RPMI8226 (cell line): Measurements from ENCODE around the gene TANGO6.
"Not testable (repeated sequence)": the region's sequence is repeated elsewhere in the genome, so short reads cannot be mapped to it uniquely, and the experiment has no call there.

Source experiments
- DNase-seq: peaks from one replicate; pipeline ENCODE4 v3.0.0-alpha.2; 2015

TANGO6 gene

DNA sequence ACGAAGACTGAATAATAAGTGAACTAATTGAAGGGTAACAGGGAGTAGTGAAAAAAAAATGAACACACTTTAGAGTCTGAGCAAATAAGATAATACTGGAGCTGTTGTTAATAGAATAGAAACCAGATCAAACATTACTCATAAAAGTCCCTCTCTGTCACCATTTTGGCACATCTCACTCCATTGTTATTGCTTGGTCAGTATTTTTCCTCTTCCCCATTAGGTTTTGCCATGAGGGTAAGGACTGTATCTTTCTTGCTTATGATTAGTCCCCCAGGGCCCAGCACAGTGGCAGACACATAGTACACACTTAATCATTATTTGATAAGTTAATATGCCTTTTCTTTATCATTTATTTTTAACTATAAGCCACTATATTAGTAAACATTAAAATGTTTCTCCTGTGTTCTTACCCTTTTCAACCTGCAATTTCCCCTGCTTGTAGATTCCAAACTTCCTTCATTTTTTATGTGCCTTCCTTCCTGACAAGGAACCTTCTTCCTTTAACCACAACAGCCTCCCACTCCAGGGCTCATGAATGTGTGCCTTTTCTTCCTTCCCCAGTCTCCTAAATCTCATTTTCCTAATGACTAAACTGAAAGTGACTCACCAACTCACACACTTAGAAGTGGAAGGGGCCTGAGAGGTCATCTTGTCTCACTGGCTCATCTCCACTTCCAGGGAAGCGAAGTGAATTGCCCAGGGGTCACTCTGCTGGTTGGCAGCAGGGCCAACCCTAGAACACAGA lies 173.9 kb downstream of the TANGO6 start:
- no peak for DNase-seq

DNA sequence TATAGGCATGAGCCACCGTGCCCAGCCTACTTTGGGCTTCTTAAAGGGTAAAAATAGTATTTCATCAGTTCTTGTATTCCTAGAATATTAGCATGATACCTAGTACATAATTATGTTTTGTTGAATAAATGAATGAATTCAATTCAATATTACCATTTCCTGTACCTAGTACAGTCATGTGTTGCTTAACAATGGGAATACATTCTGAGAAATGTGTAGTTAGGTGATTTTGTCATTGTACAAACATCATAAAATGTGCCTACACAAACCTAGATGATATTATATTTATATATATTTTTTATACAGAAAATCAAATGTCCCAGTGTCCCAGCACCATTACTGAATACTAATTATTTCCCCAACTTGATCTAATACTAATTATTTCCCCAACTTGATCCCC lies 176.5 kb downstream of the TANGO6 start:
- no peak for DNase-seq

DNA sequence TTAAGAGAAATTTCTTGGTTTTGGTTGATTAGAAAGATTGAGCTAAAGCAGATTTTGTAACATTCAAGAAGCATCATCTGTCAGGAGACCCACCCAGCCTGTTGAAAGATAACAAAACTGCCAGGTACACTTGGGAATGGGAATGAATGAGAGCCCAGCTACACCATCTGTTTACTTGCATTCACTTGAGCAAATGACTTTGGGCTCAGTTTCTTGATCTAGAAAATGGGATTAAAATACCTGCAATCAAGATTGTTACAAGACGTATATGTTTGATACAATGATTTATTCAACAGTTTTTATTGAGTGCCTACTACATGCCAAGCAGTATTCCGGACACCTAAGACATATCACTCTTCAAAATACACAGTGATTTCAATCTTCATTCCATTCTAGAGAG lies 185.8 kb downstream of the TANGO6 start:
- no peak for DNase-seq

DNA sequence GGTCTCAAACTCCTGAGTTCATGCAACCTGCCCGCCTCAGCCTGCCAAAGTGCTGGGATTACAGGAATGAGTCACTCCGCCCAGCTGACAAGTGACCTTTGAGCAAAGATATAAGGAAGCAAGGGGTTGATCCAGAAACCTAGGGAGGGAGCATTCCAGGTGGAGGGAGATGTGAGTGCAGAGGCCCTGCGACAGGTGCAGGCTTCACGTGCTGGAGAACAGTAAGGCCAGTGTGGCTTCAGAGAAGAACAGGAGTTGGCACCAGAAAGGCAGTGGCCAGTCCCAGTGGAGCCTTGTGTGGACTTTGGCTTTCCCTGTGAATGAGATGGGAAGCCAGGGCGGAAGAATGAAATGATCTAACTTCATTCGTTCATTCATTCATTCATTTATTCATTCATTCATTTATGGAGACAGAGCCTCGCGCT lies 188.6 kb downstream of the TANGO6 start:
- DNase-seq = no peak

DNA sequence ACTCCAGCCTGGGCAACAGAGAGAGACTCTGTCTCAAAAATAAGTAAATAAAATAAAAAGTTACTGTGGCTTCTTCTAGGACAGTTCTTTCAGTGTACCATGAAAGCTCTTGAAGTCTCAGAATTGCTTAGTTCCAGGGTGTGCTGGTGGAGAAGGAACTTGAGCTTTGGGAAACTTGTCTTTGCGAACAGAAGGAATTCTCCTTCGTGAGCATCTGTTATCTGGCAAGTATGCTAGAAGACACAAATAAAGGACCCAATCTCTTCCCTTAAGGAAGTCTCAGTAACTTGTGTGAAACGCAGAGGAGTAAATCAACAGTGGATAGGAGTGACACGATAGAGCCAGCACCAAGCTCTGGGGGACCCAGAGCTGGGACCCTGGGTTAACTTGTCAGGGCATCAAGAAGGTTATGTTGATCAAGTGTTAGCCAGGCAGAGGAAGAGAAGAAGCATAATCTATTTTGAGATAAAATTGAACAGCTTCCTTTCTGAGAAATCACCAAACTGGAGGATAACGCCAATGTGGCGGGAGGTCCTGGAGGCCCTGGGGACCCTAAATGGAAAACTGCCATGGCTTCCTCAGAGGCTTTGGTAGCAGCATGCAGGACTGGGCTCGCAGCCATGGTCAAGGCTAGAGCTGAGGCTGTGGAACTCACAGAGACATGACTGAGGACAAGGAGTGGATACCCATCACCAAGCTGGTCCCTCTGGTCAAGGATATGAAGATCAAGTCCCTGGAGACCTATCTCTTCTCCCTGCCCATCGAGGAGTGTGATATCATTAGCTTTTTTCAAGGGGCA lies 190.0 kb downstream of the TANGO6 start:
- no peak for DNase-seq

DNA sequence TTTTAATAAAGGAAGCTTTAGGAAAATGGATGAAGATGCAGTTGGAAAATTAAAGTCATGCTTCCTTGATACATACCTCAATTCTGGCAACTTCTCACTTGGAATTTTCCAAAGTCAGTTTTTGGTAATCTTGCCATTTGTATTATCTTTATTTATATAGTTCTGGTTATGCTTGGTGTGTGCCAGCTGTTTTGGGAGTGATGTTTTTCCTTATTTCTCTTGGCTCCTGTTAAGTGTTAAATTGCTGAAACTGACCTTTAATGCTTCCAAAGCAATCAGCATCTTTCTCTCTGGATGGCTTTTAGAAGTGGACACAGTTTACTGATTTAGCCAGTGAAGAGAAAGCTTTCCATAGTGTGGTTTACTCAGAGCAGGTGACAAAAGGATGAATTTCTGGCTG lies 192.0 kb downstream of the TANGO6 start:
- DNase-seq = no peak

DNA sequence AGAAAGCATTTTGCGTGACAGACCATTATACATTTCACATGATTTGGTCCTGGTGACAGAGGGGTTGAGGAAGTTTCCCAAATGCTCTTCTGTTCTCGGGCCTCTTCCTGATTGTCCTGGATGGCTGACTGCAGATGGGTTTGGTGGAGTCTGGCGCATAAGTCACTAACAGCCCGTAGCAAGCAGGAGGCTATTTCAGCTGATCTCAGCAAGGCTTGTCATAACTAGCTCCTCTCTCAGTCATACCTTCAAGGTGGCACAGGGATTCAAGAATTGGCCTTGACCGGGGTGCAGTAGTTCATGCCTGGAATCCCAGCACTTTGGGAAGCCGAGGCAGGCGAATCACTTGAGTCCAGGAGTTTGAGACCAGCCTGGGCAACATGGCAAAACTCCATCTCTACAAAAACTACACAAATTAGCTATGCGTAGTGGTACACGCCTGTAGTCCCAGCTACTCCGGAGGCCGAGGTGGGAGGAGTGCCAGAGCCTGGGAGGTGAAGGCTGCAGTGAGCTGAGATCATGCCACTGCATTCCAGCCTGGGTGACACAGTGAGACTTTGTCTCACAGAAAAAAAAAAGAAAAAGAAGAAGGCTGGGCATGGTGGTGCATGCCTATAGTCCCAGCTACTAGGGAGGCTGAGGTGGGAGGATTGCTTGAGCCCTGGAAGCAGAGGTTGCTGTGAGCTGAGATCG lies 193.2 kb downstream of the TANGO6 start:
- no peak for DNase-seq

DNA sequence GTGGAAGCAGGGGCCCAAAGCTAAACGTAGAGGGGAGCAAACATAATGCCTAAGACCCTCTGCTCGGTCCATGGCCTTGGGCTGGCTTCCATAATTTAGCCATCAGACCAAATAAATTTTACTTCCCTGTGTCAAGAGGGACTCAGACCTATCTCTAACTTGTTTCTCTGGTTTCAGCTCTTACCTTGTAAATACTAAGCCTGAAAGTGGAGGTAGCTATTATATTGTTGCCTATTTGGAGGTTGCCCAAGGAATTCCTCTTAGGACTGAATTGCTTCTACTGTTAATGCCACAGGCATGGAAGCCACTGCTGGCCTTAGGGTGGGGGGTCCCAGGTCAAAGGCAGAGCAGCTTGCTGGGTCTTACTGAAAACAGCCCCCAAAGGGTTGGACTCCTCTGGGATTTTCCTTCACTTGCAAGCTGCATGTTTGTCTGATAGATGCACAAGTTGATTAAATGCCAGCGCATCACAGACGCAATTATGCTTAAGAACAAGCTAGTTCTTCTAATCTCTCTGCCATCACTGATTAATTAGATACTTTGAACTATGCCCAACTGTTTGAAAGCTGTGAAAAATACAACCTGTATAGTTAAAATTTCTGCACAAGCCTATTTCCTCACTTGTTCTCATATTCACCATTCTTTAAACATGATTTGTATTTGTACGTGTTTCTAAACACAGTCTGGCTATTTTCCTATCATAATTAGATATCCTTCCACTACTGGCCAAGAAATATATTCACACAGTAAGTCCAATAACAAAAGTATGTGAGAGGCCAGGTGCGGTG lies 194.2 kb downstream of the TANGO6 start:
- no peak for DNase-seq

DNA sequence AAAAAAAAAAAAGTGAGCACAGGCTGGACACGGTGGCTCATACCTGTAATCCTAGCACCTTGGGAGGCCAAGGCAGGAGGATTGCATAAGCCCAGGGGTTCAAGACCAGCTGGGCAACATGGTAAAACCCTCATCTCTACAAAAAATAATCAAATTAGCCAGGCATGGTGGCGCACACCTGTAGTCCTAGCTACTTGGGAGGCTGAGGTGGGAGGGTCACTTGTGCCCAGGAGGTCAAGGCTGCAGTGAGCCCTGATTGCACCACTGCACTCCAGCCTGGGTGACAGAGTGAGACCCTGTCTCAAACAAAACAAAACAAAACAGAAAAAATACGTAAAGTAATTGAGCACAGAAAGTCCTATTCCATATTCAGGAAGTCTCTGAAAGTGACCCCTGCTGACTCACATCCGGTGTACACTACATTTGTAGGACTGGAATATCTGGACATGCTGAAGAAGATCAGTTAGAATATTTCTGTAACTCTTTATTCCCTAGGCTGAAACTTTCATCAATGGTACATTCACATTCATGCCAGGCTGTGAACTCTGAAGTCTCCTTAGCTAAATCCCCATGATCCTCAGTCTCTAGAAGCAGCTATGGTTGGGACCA lies 196.1 kb downstream of the TANGO6 start:
- DNase-seq = no peak

DNA sequence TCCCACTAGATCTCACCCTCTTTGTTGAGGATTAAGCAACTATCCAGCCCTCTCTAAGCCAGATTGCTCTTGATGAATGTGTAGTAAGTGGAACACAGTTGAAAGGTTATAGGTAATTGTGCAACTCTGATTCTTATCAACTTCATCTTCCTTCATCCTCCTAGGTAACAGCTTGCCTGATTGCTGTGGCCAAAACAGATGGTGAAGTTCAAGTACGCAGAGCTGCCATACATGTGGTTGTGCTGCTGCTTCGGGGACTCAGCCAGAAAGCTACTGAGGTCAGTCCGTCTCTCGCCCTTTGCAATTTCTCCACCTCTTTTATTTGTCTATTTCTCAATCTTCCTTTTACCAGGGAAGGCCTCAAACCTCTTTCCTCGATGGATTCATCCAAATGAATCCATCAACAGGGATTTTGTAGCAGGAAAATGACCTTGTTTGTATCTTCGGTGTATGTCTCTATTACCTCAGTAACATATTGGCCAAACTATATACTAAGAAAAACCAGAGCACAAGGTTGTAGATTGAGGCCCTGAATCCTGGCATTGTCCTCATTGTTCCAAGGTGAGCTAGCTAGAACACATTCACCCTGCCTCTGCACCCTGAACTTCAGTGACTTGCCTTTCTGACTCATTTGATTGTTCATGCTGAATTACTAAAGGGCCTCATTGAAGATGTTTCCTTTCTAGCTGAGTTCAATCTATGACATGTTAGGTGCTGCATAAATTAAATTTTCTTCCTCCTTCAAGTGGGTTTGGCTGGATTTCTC lies 197.0 kb downstream of the TANGO6 start:
- no peak for DNase-seq

DNA sequence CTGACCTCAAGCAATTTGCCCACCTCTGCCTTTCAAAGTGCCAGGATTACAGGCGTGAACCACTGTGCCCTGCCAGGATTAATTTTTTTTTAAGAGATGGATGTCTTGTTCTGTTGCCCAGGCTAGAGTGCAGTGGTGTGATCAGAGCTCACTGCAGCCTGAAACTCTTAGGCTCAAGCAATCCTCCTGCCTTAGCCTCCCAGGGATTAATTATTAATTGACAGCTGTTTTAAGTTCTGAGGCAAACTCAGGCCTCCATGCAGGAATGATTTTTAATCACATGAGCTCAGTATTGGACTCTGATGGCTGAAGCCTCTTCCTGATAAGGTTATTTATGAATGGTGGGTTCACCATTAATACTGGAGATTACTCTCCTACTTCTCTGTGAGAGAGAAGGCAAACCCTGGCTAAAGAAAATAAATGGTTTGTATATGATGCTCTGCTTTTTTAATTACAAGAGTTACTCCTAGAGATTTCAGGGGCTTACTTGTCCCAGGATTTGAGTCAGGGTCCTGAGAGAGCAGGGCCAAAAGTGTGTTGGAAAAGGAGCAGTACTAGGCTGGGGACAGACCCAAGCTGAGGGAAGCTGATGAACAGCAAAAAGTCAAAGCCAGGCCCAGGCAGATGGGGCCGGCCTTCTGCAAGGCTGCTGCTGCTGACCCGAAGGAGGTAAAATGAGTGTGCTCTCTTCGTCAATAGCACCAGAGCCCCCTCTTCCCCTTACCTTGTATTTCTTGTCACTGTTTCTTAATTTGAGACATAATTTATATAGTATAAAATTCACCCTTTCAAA lies 205.2 kb downstream of the TANGO6 start:
- DNase-seq = no peak

DNA sequence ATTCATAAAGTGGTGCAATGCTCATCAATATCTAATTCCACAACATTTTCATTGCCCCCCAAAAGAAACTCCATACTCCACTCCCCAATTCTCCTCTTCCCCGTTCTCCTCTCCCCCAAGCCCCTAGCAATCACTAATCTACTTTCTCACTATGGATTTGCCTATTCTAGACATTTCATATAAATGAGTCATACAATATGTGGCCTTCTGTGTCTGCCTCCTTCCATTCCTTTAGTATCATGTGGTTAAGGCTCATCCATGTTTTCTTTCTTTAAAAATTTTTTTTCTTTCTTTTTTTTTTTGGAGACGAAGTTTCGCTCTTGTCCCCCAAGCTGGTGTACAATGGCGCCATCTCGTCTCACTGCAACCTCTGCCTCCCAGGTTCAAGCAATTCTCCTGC lies 205.8 kb downstream of the TANGO6 start:
- DNase-seq = no peak

DNA sequence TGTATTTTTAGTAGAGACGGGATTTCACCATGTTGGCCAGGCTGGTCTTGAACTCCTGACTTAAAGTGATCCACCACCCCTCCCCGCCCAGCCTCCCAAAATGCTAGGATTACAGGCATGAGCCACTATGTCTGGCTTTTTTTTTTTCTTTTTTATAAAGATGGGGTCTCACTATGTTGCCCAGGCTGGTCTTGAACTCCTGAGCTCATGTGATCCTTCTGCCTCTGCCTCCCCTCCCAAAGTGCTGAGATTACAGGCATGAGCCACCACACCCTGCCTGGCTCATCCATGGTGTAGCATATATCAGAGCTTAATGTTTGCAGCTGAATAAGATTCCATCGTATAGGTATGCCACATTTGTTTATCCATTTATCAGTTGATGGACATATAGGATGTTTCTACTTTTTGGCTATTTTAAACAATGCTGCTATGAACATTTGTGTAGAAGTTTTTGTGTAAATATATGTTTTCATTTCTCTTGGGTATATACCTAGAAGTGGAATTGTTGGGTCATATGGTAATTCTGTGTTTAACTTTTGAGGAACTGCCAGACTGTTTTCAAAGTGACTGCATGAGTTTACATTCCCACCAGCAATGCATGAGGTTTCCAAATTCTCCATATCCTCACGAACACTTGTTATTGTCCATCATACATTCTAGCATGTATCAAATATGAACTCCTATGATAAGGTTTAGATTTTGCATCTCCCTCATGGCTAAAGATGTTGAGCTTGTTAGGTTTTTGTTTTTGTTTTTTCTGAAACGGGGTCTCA lies 206.5 kb downstream of the TANGO6 start:
- no peak for DNase-seq

DNA sequence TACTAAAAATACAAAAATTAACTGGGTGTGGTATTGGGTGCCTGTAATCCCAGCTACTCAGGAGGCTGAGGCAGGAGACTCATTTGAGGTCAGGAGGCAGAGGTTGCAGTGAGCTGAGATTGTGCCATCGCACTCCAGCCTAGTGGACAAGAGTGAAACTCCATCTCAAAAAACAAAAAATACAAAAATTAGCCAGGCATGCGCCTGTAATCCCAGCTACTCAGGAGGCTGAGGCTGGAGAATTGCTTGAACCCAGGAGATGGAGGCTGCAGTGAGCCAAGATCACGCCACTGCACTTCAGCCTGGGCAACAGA lies 208.1 kb downstream of the TANGO6 start:
- not testable (repeated sequence) for DNase-seq

DNA sequence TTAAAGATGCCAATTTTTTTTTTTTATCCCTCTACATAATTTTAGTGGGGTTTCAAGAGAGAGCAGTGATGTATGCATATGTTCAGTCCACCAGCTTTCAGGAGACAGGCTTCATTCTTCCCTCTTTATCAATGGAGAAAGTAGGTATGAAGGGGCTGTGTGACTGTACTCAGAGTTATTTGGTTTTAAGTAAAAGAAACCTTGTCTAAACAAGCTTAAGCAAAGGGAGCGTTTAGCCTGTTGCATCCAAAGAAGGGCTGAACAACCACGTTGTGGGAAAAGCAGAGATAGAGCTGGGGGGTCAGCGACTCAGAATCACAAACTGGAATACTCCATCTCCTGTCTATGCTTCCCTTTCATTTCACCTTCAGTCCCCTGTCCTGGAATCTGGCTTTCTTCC lies 211.7 kb downstream of the TANGO6 start:
- no peak for DNase-seq

DNA sequence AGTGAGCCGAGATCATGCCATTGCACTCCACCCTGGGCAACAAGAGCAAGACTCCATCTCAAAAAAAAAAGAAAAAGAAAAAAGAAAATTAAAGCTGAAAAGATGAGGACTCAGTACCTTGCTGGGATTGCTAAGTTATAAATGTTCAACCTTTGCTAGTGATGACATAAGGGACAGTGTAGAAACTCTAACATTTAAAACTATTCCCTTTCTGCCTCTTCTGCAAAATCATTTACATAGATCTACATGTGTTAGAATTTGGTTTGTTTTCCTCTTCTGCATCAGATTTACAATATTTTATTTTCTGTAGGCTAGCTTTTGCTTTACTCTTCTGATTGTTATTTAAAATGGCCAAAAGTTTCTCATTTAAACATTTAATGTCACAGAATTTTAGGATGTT lies 212.6 kb downstream of the TANGO6 start:
- no peak for DNase-seq

DNA sequence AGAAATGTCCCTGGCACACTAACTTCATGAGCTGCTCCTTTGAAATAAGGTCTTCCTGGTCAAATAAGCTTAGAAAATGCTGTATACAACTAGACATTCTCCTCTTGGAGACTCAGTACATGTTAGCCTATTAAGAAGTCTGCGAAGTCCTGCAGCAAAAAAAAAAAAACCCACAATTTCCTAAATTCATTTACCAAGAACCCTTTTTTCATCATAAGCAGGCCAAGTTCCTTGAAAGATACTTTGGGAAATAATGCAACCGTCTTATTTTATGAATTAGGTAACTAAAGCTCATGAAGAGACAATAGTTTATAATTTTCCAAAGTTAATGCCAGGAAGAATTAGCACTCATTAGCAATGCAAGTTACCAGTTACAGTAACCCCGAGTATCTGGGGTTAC lies 213.1 kb downstream of the TANGO6 start:
- DNase-seq = no peak

DNA sequence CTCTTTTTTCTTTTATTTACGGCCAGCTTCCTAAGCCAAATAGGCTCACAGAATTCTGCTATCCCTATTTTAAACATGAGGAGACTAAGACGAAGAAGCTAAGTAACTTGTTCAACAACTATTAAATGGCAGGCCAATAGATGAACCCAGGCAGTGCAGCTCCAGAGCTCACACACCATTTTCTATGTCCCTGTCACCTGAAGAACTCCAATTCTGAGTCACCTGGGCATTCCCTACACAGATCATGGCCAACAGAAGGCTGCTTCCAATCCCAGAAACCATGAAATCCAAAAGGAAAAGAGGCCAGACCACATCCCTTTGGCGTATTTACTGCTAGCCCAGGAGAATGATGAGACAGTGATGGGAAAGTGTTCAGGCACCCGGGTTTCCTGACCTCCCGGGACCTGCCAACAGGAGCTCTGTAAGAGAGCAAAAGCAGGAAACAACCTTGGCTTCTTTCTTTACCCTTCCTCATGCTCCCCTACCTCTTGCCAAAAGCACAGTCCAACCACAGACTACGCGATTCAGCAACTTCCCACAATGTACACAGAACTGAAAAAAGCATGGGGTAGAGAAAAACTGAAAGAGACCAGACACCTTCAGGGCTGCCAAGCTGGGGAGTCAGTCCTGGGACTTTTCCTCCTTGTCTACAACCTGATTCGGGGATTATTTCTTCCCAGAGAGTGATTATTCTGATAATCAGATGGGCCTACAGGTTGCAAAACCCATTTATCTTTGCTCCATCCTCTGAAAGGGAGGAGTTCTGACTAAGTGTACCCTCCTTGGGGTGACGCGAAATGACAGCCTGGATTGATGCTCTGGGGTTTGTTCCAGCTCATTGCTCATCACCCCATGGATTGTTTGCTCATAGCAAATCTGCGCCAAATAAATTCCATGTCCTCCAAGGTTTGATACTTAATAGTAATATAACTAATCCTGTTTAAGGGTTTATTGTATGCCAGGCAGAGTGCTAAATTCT lies 214.4 kb downstream of the TANGO6 start:
- DNase-seq = peak; percentile 53

DNA sequence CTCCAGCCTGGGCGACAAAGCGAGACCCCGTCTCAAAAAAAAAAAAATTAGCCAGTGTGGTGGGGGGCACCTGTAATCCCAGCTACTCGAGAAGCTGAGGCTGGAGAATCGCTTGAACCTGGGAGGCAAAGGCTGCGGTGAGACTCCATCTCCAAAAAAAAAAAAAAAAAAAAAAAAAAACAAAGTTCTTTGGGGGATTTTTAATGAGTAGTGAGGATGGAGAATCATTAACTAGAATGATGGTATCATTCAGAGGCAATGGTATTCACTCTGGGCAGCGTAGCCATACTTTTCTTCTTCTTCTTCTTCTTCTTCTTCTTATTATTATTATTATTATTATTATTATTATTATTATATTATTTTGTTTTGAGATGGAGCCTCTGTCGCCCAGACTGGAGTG lies 220.2 kb downstream of the TANGO6 start:
- not testable (repeated sequence) for DNase-seq
